Measurements from ENCODE around the gene CLPSL2. TPM values are rescaled to one million over a fixed set of nuclear protein-coding genes. Genes with fewer than 3 reads are reported as not detected.

CLPSL2 gene
- total RNA-seq, 1 donor, result not detected

DNA sequence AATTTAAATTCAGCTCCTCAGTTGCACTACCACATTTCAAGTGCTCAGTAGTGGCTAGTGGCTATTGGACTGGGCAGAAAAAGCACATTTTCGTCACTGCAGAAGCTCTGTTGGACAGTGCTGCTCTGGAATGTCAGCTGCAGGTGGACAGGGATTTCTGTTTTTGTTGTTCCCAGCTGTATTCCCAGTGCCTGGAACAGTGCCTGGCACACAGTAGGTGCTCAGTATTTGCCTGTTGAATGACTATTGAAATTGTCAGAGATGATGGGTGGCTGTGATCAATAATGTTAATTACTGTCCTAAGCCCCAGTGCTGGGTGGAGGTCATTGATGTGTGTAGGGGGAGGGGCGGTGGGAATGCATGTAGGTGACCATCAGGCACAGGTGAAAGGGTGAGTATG, 9.9 kb downstream of the CLPSL2 start:
- H3K4me3 ChIP-seq (ENCODE audit: low read depth, low read length), result no peak overlapping the region
- no peak for TF ChIP-seq CTCF (IDR thresholded peaks at IDR 0.05; ENCODE audit: insufficient read depth, low read depth, low read length)
- no peak for DNase-seq (ENCODE audit: low read depth)

DNA sequence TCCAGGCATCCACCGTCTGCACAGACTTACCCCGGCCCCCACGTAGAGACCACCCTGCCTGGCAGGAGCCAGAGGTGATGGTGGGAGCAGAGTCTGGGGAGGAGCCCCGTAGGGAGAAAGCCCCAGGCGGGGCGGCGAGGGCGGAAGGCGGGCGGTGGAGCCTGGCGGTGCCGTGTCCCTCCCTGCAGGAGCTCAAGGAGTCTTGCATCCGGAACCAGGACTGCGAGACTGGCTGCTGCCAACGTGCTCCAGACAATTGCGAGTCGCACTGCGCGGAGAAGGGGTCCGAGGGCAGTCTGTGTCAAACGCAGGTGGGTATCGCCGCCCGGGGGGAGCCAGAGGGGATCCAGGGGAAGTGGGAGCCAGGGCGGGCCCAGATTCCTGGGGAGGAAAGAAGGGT, 10.4 kb downstream of the CLPSL2 start:
- no peak overlapping the region for H3K4me3 ChIP-seq (ENCODE audit: low read depth, low read length)
- TF ChIP-seq CTCF (IDR thresholded peaks at IDR 0.05; ENCODE audit: insufficient read depth, low read depth, low read length), result no peak
- no peak for DNase-seq (ENCODE audit: low read depth)

DNA sequence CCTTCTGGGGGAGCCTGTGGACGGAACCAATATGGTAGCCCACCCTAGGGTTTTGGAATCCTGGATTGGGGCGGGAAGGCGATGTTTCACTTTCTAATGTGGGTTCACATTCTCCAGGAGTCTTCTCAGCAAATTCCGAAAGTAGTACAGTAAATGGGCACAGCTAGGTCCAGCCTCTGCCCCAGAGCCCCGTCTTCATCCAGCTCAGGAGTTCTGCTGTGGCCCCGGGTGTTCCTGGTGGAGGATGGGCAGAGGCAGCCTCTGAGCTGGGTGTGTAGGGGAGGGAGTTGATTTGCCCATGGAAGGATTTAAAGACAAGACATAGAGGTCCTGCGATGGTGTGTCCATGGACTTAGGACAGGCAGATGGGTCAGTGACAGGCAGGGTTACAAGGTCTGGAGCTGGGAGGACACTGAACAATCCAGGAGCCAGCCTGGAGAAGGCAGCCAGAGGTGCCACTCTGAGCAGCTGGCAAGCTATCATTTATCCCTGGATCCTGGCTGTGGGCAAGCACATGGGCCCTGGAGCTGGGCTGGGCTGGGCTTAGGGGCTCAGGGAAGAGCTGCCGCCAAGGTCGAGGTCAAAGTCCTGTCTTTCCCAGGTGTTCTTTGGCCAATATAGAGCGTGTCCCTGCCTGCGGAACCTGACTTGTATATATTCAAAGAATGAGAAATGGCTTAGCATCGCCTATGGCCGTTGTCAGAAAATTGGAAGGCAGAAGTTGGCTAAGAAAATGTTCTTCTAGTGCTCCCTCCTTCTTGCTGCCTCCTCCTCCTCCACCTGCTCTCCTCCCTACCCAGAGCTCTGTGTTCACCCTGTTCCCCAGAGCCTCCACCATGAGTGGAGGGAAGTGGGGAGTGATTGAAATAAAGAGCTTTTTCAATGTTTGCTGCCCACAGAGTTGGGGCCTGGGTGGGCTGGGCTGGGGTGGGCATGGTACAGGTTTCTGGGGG, 11.1 kb downstream of the CLPSL2 start:
- TF ChIP-seq CTCF (IDR thresholded peaks at IDR 0.05; ENCODE audit: insufficient read depth, low read depth, low read length), result no peak
- DNase-seq (ENCODE audit: low read depth), result no peak

DNA sequence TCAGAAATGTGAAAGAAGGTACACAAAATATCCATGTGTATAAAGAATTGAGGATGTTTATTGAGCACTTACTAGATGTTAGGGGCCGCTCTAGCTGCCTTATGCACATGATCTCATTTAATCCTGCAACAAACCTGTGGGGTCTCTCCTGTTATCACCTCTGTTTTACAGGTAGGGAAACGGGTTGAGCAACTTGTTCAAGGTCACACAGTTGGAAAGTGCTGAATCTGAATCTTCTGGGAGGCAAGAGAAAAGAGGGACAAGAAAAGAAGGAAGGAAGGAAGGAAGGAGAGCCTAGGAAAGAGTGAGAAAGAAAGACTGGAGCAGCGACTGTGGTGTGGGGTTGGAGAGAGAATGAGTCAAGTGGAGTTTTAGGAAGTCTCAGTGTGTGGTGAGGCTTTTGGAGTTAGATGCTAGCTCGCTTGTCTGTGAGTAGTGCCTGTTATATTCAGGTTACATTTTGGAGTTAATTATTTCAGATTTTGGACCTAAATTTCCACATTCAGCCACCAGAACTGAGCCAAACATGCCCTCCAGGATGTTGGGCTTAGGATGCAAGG, 12.1 kb downstream of the CLPSL2 start:
- no peak for TF ChIP-seq CTCF (IDR thresholded peaks at IDR 0.05; ENCODE audit: insufficient read depth, low read depth, low read length)
- no peak for DNase-seq (ENCODE audit: low read depth)
- no peak overlapping the region for H3K4me3 ChIP-seq (ENCODE audit: low read depth, low read length)

More for the DNA sequence above, 11.1 kb downstream of the CLPSL2 start:
- H3K4me3 ChIP-seq (ENCODE audit: low read depth, low read length), result no peak overlapping the region

- DNase-seq (ENCODE audit: low read depth), result no peak
Observed at GRCh38 chr6:35790683-35791082, 14.3 kb downstream of the CLPSL2 start.

More at GRCh38 chr6:35790683-35791082, 14.3 kb downstream of the CLPSL2 start:
- no peak for TF ChIP-seq CTCF (IDR thresholded peaks at IDR 0.05; ENCODE audit: insufficient read depth, low read depth, low read length)
- H3K4me3 ChIP-seq (ENCODE audit: low read depth, low read length), result no peak overlapping the region
